GM18517 (cell line): Measurements from ENCODE around the gene EML2.
"Not testable (repeated sequence)": the region's sequence is repeated elsewhere in the genome, so short reads cannot be mapped to it uniquely, and the experiment has no call there.

ENCODE experiments used
- ATAC-seq: cut with Tn5 transposase; IDR thresholded peaks from one replicate; pipeline ENCODE4 v1.9.1; 2021; ENCODE audit warnings: mild to moderate bottlenecking, moderate library complexity; ENCODE audit not compliant: unreplicated experiment

EML2 gene

GRCh38 chr19:45650722-45651121 is 11.5 kb upstream of the EML2 start:
- no peak for ATAC-seq

DNA sequence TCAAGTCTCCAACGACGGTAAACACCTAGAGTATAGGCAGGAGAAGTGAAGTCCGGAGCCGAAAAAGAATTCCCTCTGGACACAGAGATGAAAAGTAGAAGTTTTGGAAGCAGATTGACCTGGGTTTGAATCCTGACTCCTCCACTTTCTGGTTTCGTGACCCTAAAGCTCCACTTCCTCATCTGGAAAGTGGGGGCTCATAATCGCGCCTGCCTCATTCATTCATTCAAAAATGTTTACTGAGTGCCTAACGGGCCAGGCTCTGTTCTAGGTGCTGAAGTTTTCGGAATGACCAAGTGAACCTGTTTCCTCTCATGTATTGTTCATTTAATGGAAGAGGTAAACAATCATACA is 7.1 kb upstream of the EML2 start:
- no peak for ATAC-seq

DNA sequence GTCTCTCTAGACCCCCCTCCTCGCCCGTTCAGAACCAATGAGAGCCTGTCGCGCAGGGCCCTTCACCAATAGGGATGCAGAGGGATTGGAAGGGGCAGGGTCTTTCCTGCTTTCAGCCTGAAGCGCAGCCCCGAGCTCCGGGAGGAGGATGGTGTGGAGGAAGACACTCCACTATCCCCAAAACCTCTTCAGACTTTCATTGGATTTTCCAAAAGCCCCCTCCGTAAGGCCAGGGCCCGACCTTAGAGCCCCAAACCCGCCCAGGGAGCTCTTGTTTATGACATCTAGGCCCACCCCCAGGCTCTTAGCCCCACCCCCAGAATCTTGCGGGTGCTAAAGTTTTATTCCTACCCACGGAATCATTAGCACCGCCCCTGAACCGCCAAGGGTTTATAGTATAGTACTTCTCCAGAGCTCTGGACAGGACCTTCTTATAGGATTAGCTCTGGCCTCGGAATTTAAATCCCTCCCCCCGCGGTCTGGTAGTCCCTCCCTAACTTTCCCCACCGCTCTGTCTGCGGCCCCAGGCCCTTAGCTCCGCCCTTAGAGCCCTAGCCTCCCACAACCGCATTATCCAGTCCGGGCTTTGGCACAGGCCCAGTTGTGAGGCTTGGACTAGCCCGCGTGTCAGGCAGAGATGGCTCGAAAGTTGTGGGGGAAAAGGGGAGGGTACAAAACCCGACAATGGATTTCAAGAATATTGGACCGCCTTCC is 6.6 kb upstream of the EML2 start:
- no peak for ATAC-seq

DNA sequence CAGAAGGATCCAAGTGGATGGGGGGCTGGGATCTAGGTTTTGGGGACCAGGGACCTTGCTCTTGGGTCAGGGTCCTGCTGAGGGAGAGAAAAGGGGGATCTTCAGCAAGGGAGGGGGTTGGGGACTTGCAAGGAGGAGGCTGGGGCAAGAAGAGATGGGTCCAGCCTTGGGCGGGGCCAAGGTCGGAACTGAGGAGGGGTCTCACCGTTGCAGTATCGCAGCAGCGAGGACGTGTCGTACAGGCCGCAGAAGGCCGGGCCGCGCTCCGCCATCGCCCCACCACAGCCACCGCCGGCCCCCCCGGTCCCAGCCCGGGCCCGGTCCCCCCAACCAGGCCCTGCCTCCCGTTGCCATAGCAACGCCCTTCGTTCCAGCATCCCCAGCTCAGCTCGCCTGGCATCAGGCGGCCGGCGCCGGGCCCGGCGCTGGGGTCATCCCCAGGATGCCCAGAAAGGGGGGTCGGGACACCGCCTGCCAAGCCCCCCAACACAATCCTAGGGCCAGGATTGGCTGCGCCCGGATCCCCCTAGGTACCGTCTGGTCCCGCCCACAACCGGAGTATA is 6.0 kb upstream of the EML2 start:
- ATAC-seq = no peak

DNA sequence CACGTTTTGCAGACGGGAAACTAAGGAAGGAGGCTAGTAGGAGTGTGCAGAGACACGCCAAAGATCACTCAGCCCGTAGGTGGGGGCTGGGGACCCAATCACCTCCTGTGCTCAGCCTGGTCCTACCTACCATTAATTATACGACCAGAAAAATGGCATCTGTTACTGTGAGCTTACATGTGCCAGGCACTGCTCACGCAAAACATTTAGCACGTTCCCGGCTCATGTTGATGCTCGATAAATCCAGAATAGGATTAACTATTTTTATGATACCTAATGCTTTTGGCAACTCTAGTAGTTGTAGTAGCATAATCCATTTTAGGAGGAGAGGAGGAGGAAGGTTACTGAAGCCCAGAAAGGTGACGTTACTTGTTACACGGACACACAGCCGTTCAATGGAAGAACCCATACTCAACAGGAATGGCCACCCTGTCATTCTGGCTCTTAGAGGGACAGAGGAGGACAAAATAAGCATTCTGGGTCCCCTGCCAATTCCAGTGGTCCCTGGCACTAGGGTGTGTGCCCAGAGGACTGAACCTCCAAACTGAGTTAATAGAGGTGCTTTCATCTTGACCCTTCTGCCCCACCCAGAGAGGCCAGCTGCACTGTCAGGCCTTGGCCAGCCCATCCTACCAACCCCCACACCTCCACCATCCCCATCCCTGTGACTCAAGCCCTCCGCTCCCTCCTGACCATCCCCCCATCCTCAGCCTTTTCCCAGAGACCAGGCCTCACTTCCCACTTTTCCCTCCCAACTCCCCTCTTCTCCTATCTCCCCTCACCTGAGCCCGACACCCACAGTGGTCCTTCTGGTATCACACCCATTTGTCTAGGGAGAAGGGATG is 5.0 kb upstream of the EML2 start:
- ATAC-seq = no peak

DNA sequence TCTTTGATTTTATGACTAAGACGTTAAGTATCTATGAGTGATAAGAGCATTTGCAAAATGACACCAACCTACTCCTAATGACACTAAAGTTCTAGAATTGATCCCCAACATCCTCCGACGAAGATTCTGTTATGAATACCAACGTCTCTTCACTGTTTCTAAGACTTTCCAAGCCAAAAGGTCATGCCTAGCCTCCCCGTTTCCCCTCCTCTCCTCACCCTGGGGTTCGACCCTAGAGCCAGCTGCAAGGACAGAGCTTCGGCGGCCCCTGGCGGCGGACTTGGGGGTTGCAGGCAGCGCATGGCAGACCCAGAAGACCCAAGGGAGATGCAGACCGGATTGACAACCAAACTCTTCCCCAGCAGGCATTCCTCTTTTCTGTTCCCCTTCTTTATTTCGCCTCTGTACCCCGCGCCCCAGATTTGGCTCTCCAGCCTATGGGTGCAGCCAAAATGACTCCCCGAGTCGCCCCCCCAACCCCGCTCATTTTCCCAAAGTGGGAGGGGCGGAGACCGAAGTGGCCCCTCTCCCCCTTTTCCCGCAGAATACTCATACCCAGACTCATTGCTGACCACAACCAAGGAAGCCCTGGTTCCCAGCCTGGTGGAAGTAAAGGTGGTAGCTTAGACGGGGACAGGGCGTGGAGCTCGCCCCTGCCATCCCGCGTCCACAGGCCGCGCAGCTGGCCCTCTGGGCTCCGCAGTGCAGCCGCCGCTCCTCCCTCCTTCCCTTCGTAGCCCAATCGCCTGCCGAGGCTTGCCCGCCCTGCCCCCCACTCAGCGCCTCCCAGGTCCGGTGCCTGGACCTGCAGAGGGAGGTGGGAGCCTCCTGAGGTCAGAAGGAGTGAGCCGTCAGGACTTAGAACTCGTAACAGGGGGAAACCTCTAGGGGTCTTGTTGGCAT is 4.1 kb upstream of the EML2 start:
- no peak for ATAC-seq

GRCh38 chr19:45641274-45642105 is 2.3 kb upstream of the EML2 start:
- peak; percentile 39 for ATAC-seq

- ATAC-seq = no peak
These were observed 1.7 kb upstream of the EML2 start for GRCh38 chr19:45640849-45641273.

GRCh38 chr19:45637890-45638667 is 1.1 kb downstream of the EML2 start:
- ATAC-seq = no peak

- no peak for ATAC-seq
These were observed 2.3 kb downstream of the EML2 start for GRCh38 chr19:45636902-45637301.

GRCh38 chr19:45636275-45636674 is 2.9 kb downstream of the EML2 start:
- ATAC-seq = no peak

DNA sequence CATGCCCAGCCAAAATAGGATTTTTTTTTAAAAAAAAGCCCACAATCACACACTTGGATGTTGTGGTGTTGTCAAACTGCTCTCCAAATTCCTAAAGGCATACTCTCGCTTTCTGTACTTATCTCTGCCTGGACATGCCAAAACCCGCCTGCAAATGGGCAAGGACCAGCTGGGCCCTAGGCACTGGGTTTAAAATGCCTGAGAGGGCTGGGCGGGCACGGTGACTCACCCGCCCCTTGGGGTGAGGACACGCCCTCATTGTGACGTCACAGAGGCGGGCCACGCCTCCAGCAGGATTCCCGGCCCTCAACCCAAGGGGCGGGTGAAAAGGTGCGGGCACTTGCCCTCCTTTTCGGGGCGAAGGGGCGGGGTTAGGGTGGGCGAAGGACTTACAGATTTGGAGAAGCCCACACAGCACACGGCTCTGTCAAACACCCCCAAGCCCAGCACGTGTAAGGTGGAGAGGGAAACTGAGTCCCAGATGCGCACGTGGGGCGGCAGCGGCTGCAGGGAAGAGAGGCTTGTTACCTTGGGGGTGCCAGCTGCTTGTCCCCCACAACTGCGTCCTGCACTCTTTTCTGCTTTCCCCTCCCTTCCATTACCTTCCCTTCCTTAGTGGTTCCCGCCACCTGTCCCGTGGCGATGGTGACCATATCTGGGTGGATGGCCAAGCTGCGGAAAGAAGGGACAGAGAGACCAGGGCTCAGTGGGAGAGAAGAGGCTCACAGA is 6.6 kb downstream of the EML2 start:
- no peak for ATAC-seq

DNA sequence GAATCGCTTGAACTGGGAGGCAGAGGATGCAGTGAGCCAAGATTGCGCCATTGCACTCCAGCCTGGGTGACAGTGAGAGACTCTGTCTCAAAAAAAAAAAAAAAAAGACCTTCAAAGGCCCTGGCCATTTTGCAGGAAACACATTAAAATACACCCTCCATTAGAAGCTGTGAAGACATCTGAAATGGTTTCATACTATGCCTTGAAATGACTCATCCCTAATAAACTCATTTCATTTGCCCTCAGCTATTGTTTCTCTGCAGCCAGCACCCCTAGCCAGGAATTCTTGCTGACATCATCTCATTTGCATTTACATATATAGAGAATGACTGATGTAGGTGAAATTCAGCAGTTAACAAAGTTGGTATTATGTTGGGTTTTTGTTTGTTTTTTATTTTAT is 8.7 kb downstream of the EML2 start:
- ATAC-seq = no peak

GRCh38 chr19:45629704-45630103 is 9.5 kb downstream of the EML2 start:
- no peak for ATAC-seq

DNA sequence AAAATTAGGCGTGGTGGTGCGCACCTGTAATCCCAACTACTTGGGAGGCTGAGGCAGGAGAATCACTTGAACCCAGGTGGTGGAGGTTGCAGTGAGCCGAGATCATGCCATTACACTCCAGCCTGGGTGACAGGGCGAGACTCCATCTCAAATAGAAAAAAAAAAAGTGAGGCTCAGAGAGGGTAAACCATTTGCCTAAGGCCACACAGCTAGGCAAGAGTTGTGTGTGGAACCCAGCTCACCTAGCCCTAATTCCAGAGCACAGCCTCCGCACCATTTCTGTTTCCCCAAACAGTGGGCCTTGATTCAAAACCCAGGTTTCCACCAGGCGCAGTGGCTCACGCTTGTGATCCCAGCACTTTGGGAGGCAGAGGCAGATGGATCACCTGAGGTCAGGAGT is 11.0 kb downstream of the EML2 start:
- ATAC-seq = not testable (repeated sequence)

DNA sequence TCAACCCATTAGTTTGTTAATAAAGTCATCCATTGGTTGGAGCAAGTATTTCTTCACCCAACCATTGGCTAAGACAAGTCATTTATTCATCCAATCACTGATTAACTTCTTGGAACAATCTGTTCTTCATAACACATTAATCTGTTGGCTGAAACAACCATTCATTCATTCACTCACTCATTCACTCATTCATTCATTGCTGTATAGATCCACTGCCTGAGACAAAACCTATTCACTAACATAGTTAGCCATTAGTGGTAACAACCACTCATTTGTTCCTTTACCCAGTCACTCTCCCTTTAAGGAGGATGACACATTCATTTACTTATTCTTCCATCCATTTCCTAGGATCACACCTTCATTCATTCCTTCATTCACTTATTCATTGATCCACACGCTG is 15.2 kb downstream of the EML2 start:
- ATAC-seq = no peak

DNA sequence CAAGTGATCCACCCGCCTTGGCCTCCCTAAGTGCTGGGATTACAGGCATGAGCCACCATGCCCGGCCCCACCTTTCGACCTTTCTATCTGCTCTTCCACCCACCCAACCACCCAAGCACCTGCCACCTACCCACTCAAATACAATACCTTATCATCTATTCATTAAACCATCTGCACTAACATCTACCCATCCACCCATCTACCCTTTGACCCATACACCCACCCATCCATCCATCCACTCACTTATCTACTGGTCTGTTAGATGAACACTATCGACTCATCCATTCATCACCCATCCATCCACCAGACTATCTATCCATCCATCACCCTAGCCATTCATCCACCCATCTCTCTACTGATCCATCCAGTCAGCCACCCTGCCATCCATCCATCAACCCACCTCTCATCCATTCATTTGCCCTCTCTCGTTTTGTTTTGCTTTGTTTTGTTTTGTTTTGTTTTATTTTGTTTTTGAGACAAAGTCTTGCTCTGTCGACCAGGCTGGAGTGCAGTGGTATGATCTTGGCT is 17.2 kb downstream of the EML2 start:
- ATAC-seq = no peak

GRCh38 chr19:45621389-45621788 is 17.8 kb downstream of the EML2 start:
- no peak for ATAC-seq

DNA sequence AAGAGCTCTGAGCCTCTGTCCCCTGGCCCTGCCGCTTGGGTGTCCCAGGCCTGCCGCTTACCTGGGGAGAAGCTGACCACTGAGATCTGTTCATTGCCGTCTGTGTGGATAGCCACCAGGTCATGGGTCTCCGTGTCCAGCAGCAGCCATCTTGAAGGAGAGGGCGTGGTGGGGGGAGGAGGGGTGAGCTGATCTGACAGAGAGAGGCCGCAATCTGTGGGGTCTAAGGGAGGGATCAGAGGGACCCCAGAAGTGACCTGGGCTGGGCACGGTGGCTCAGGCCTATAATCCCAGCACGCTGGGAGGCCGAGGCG is 22.5 kb downstream of the EML2 start:
- no peak for ATAC-seq
